A549 treated with AZD9567 at 1 μM for 4 hours (cell line): ENCODE measurements around the gene PSMD10. TPM values are rescaled to one million over a fixed set of nuclear protein-coding genes. Genes with fewer than 3 reads are reported as not detected.

Experiments
- total RNA-seq: library from RNA; stranded (reverse); fragments of 200-300 nt; extraction: Qiagen RNA extraction; gene quantifications from 5 replicates; pipeline ENCODE4 v1.2.3, GENCODE V29; 2022; ENCODE audit not compliant: insufficient read depth

PSMD10 gene, protein sequence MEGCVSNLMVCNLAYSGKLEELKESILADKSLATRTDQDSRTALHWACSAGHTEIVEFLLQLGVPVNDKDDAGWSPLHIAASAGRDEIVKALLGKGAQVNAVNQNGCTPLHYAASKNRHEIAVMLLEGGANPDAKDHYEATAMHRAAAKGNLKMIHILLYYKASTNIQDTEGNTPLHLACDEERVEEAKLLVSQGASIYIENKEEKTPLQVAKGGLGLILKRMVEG
- total RNA-seq: 70.8 to 80.4 TPM (median 76.7 TPM) in 5 replicates

GRCh38 chrX:108091264-108091877 is at the start of gene PSMD10, which contains the start of gene ATG4A:
Gene PSMD10, minus strand, starts transcription at chrX:108091542. Its CDS starts 22 bp downstream, at chrX:108091520.
Gene ATG4A, plus strand, starts transcription at chrX:108091778. Its CDS starts 49 bp downstream, at chrX:108091827.

GRCh38 chrX:108044554-108045256 is 46.6 kb downstream of the PSMD10 start, which contains the start of gene VSIG1:
Gene VSIG1, plus strand, starts transcription at chrX:108045065. Its CDS starts 66 bp downstream, at chrX:108045131.

Other genes starting within 250 kb of the PSMD10 start
- not detected in 5 replicates for gene TEX13B, start 109.2 kb downstream of the PSMD10 start, total RNA-seq
- gene VSIG1, start 46.5 kb downstream of the PSMD10 start, total RNA-seq: 0.12 to 0.41 TPM (median 0.20 TPM) in 4 of 5 replicates, not detected in the other
- 7.0 to 16.2 TPM (median 8.0 TPM) in 5 replicates for gene ATG4A, start 236 bp upstream of the PSMD10 start, total RNA-seq